Liver (tissue), 9 donors: ENCODE results near the gene IRX3. TPM values are rescaled to one million over a fixed set of nuclear protein-coding genes. Genes with fewer than 3 reads are reported as not detected.

ENCODE experiments used
- DNase-seq: peaks from one replicate; pipeline ENCODE4 v3.0.0-alpha.2; 2017; ENCODE audit warnings: low spot score
- H3K27ac ChIP-seq, 2 donors: one replicate each; pipeline ENCODE4 v1.7.0; 2013; ENCODE audit warnings: inconsistent platforms in 2 of 2, low read length in 2 of 2, control low read depth in 1 of 2, low read depth in 1 of 2, mild to moderate bottlenecking in 1 of 2
- H3K27me3 ChIP-seq, 4 donors: one replicate each; pipeline versions ENCODE4 v1.6.1 to v1.7.0; 2013; ENCODE audit warnings: low read length in 3 of 4, inconsistent platforms in 1 of 4, mild to moderate bottlenecking in 1 of 4, moderate library complexity in 1 of 4; ENCODE audit not compliant: control insufficient read depth in 4 of 4, insufficient read depth in 4 of 4
- H3K36me3 ChIP-seq, 4 donors: one replicate each; pipeline versions ENCODE4 v1.6.1 to v1.7.0; 2013; ENCODE audit warnings: low read length in 3 of 4, mild to moderate bottlenecking in 3 of 4, low read depth in 1 of 4, moderate library complexity in 1 of 4; ENCODE audit not compliant: control insufficient read depth in 4 of 4, insufficient read depth in 3 of 4
- H3K4me1 ChIP-seq, 4 donors: one replicate each; pipeline versions ENCODE4 v1.6.1 to v1.7.0; 2013; ENCODE audit warnings: low read length in 3 of 4, mild to moderate bottlenecking in 3 of 4, moderate library complexity in 1 of 4; ENCODE audit not compliant: control insufficient read depth in 4 of 4, insufficient read depth in 4 of 4
- H3K4me3 ChIP-seq, 3 donors: one replicate each; pipeline versions ENCODE4 v1.6.1 to v1.7.0; 2013; ENCODE audit warnings: low read length in 3 of 3, control low read depth in 1 of 3, low read depth in 1 of 3, mild to moderate bottlenecking in 1 of 3
- H3K9ac ChIP-seq, 2 donors: one replicate each; pipeline ENCODE4 v1.7.0; 2013; ENCODE audit warnings: low read length in 2 of 2, mild to moderate bottlenecking in 2 of 2, moderate library complexity in 2 of 2, control low read depth in 1 of 2, low read depth in 1 of 2
- H3K9me3 ChIP-seq, 4 donors: one replicate each; pipeline versions ENCODE4 v1.6.1 to v1.7.0; 2013; ENCODE audit warnings: low read length in 3 of 4; ENCODE audit not compliant: control insufficient read depth in 4 of 4
- EGR1 ChIP-seq, 2 donors: IDR thresholded peaks; 2 replicates each; pipeline ENCODE4 v1.6.1; 2016 to 2018; ENCODE audit warnings: antibody characterized with exemption in 2 of 2, low read depth in 2 of 2
- FOXA1 ChIP-seq: IDR thresholded peaks from 2 replicates; pipeline ENCODE4 v1.6.1; 2016; ENCODE audit warnings: antibody characterized with exemption
- FOXA2 ChIP-seq: IDR thresholded peaks from 2 replicates; pipeline ENCODE4 v1.6.1; 2016; ENCODE audit warnings: antibody characterized with exemption
- GABPA ChIP-seq, 2 donors: IDR thresholded peaks in 1 of 2; conservative IDR thresholded peaks in 1 of 2; 2 replicates each; pipeline ENCODE4 v1.6.1; 2016; ENCODE audit warnings: antibody characterized with exemption in 2 of 2, mild to moderate bottlenecking in 1 of 2, moderate library complexity in 1 of 2
- HNF4A ChIP-seq, 2 donors: conservative IDR thresholded peaks; 2 replicates each; pipeline ENCODE4 v1.6.1; 2016; ENCODE audit warnings: antibody characterized with exemption in 2 of 2, mild to moderate bottlenecking in 2 of 2
- HNF4G ChIP-seq: IDR thresholded peaks from 2 replicates; pipeline ENCODE4 v1.6.1; 2016; ENCODE audit warnings: antibody characterized with exemption
- JUND ChIP-seq, 2 donors: IDR thresholded peaks; 2 replicates each; pipeline ENCODE4 v1.6.1; 2016; ENCODE audit warnings: antibody characterized with exemption in 2 of 2
- NR2F2 ChIP-seq: IDR thresholded peaks from 2 replicates; pipeline ENCODE4 v1.6.1; 2016; ENCODE audit warnings: antibody characterized with exemption
- RAD21 ChIP-seq, 2 donors: IDR thresholded peaks; 2 replicates each; pipeline ENCODE4 v1.6.1; 2016; ENCODE audit warnings: antibody characterized with exemption in 2 of 2, mild to moderate bottlenecking in 2 of 2
- RXRA ChIP-seq, 2 donors: IDR thresholded peaks; 2 replicates each; pipeline ENCODE4 v1.6.1; 2017 to 2018; ENCODE audit warnings: antibody characterized with exemption in 2 of 2, mild to moderate bottlenecking in 1 of 2
- SP1 ChIP-seq: IDR thresholded peaks from 2 replicates; pipeline ENCODE4 v1.6.1; 2018; ENCODE audit warnings: antibody characterized with exemption, mild to moderate bottlenecking
- TAF1 ChIP-seq: conservative IDR thresholded peaks from 2 replicates; pipeline ENCODE4 v1.6.1; 2016; ENCODE audit warnings: antibody characterized with exemption, mild to moderate bottlenecking
- YY1 ChIP-seq: IDR thresholded peaks from 2 replicates; pipeline ENCODE4 v1.6.1; 2016; ENCODE audit warnings: antibody characterized with exemption, mild to moderate bottlenecking
- whole genome bisulfite sequencing: extraction: QIAGEN DNeasy Blood & Tissue Kit; methylation state at CpG from one replicate; pipeline ENCODE4 v1.1.7; 2013; 5-methylcytosine and 5-hydroxymethylcytosine counted together
- polyA plus RNA-seq, 2 donors: library from polyadenylated mRNA; stranded (reverse) in 1 of 2; unstranded in 1 of 2; fragments of 200-250 nt in 1 of 2; fragments of >200 nt in 1 of 2; fragmentation: Nextera tagmentation in 1 of 2; extraction: Ambion mirVana in 1 of 2; gene quantifications; one replicate each; pipeline versions ENCODE4 v1.2.1 to v1.2.3, GENCODE V29; 2013 to 2015
- total RNA-seq, 2 donors: library from RNA; depleted of rRNA; stranded (reverse); fragments of >200 nt; gene quantifications; one replicate each; pipeline ENCODE4 v1.2.3, GENCODE V29; 2014
- TF ChIP-seq, protein P1 (sequence below): IDR thresholded peaks from 2 replicates; pipeline ENCODE4 v1.6.1; 2016; ENCODE audit warnings: antibody characterized with exemption
- TF ChIP-seq, protein P2 (sequence below): IDR thresholded peaks from 2 replicates; pipeline ENCODE4 v1.6.1; 2016; ENCODE audit warnings: antibody characterized with exemption
- TF ChIP-seq, protein P3 (sequence below): IDR thresholded peaks from 2 replicates; pipeline ENCODE4 v1.6.1; 2016; ENCODE audit warnings: antibody characterized with exemption, mild to moderate bottlenecking
- TF ChIP-seq, protein P4 (sequence below): IDR thresholded peaks from 2 replicates; pipeline ENCODE4 v1.6.1; 2016; ENCODE audit warnings: antibody characterized with exemption
- donor health status: healthy.
- donor health status: healthy.
- donor health status: healthy.
- donor health status: healthy.
- donor health status: healthy.

The IRX3 gene
- total and polyA plus RNA-seq, 4 donors, result 0.53 to 0.59 TPM; not detected in 2

DNA sequence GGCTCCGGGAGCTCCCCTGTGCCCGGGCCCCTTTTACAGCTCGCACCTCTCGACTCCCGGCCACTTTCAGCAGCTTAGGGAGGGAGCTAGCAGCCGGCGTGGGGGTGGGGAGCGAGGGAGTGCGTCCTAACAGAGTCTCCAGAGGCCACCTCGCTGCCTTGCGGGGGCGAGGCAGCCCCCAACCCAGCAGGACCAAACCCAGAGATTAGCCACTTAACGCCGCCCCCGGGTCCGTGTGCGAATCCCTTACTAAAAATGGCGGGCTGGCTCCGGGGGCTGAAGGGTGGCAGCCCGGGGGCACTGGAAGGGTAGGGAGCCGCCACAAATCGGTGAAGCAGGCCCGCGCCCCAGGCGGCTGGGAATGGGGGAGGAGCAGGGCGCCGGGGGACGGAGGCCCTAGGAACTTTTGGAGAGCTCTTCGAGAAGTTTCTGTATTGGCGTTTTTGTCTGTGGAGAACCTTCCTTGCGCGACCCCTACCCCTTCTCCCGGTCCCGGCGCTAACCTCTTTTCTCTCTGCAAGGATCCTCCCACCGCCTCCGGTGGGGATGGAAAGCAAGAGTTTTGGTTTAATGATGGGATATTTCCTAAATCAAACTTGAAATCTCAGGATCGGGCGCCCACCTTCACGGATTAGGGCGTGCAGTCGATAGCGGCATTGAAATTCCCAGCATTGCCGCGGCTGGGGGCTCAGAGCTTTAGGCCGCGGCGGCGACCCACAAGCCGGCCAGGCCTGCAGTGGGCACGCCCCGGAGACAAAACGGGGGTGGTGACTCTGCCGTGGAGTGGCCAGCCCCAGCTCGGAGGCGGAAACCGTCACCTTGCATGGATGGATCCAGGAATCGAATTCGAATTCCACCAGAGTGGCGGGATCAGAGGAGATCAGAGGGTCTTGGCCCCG lies 793 bp upstream of the IRX3 start:
- H3K27ac ChIP-seq, result no peak overlapping the region

DNA sequence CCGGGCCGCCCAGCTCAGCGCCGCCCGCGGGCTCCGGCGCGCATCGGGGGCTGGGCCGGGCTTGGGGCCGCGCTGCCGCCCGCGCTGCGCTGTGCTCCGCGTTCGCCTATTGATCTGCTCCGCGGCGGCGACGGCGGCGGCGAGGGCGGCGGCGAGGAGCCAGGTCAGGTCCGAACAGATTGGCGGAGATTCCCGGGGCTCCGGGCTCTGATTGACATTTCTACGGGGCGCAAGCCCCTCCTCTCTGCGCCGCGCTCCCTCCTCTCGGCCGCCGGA lies 559 bp downstream of the IRX3 start:
- H3K27me3 ChIP-seq, result peaks cover 8 to 28% (median 15%) of the 10 kb centered on the region in 4 donors
- no peak for DNase-seq
- WGBS, result 2% methylated on average over 43 of the region's 43 CpGs
- no peak overlapping the region for H3K27ac ChIP-seq
- peaks cover 37 to 74% (median 45%) of the 10 kb centered on the region in 4 donors for H3K4me1 ChIP-seq
- no peaks in the 10 kb centered on the region for H3K36me3 ChIP-seq
- no peak overlapping the region for H3K9ac ChIP-seq
- peaks cover 0 to 3% (median 0%) of the 10 kb centered on the region in 4 donors for H3K9me3 ChIP-seq
- peak overlapping the region in 2 of 3 donors; percentile 51 to 72 for H3K4me3 ChIP-seq
- TF ChIP-seq HNF4A (conservative IDR thresholded peaks at IDR 0.05) (no peak), FOXA2 (no peak), FOXA1 (no peak), JUND (IDR thresholded peaks at IDR 0.05) (no peak), NR2F2 (no peak), YY1 (no peak), EGR1 (IDR thresholded peaks at IDR 0.05; ENCODE audit: low read depth in 2 of 2) (no peak), HNF4G (no peak), RXRA (IDR thresholded peaks at IDR 0.05) (no peak), GABPA (IDR thresholded peaks at IDR 0.05 in 1 of 2, conservative IDR thresholded peaks at IDR 0.05 in 1 of 2) (no peak), RAD21 (IDR thresholded peaks at IDR 0.05) (no peak), SP1 (no peak), TAF1 (no peak)
- TF ChIP-seq, protein P1, sequence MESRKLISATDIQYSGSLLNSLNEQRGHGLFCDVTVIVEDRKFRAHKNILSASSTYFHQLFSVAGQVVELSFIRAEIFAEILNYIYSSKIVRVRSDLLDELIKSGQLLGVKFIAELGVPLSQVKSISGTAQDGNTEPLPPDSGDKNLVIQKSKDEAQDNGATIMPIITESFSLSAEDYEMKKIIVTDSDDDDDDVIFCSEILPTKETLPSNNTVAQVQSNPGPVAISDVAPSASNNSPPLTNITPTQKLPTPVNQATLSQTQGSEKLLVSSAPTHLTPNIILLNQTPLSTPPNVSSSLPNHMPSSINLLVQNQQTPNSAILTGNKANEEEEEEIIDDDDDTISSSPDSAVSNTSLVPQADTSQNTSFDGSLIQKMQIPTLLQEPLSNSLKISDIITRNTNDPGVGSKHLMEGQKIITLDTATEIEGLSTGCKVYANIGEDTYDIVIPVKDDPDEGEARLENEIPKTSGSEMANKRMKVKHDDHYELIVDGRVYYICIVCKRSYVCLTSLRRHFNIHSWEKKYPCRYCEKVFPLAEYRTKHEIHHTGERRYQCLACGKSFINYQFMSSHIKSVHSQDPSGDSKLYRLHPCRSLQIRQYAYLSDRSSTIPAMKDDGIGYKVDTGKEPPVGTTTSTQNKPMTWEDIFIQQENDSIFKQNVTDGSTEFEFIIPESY, result no peak
- TF ChIP-seq, protein P2, sequence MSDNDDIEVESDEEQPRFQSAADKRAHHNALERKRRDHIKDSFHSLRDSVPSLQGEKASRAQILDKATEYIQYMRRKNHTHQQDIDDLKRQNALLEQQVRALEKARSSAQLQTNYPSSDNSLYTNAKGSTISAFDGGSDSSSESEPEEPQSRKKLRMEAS, result no peak
- TF ChIP-seq, protein P3, sequence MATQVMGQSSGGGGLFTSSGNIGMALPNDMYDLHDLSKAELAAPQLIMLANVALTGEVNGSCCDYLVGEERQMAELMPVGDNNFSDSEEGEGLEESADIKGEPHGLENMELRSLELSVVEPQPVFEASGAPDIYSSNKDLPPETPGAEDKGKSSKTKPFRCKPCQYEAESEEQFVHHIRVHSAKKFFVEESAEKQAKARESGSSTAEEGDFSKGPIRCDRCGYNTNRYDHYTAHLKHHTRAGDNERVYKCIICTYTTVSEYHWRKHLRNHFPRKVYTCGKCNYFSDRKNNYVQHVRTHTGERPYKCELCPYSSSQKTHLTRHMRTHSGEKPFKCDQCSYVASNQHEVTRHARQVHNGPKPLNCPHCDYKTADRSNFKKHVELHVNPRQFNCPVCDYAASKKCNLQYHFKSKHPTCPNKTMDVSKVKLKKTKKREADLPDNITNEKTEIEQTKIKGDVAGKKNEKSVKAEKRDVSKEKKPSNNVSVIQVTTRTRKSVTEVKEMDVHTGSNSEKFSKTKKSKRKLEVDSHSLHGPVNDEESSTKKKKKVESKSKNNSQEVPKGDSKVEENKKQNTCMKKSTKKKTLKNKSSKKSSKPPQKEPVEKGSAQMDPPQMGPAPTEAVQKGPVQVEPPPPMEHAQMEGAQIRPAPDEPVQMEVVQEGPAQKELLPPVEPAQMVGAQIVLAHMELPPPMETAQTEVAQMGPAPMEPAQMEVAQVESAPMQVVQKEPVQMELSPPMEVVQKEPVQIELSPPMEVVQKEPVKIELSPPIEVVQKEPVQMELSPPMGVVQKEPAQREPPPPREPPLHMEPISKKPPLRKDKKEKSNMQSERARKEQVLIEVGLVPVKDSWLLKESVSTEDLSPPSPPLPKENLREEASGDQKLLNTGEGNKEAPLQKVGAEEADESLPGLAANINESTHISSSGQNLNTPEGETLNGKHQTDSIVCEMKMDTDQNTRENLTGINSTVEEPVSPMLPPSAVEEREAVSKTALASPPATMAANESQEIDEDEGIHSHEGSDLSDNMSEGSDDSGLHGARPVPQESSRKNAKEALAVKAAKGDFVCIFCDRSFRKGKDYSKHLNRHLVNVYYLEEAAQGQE, result no peak
- TF ChIP-seq, protein P4, sequence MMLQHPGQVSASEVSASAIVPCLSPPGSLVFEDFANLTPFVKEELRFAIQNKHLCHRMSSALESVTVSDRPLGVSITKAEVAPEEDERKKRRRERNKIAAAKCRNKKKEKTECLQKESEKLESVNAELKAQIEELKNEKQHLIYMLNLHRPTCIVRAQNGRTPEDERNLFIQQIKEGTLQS, result no peak

More for the DNA sequence above, 793 bp upstream of the IRX3 start:
- TF ChIP-seq, protein P2, result no peak
- no peak for TF ChIP-seq GABPA (IDR thresholded peaks at IDR 0.05 in 1 of 2, conservative IDR thresholded peaks at IDR 0.05 in 1 of 2)
- TF ChIP-seq YY1, result no peak
- TF ChIP-seq, protein P3, result no peak
- no peak for TF ChIP-seq EGR1 (IDR thresholded peaks at IDR 0.05; ENCODE audit: low read depth in 2 of 2)
- no peak for TF ChIP-seq FOXA2
- TF ChIP-seq SP1, result no peak
- no peak for TF ChIP-seq JUND (IDR thresholded peaks at IDR 0.05)
- TF ChIP-seq TAF1, result no peak
- TF ChIP-seq RXRA (IDR thresholded peaks at IDR 0.05), result no peak
- no peak for TF ChIP-seq HNF4A (conservative IDR thresholded peaks at IDR 0.05)
- Histone ChIP-seq H3K4me3 (peak overlapping the region in 1 of 3 donors; percentile 51), H3K4me1 (peaks cover 31 to 67% (median 40%) of the 10 kb centered on the region in 4 donors), H3K27me3 (peaks cover 7 to 27% (median 14%) of the 10 kb centered on the region in 4 donors), H3K9ac (no peak overlapping the region), H3K36me3 (no peaks in the 10 kb centered on the region), H3K9me3 (peaks cover 0 to 3% (median 0%) of the 10 kb centered on the region in 4 donors)
- DNase-seq, result no peak
- WGBS, result 3% methylated on average over 61 of the region's 61 CpGs
